ENCODE results near the gene CSNK2A2. TPM values are rescaled to one million over a fixed set of nuclear protein-coding genes. Genes with fewer than 3 reads are reported as not detected.

The CSNK2A2 gene
- total RNA-seq, 6 experiments from 2014 or later, result 57.7 to 66.8 (median 61.2) TPM

DNA sequence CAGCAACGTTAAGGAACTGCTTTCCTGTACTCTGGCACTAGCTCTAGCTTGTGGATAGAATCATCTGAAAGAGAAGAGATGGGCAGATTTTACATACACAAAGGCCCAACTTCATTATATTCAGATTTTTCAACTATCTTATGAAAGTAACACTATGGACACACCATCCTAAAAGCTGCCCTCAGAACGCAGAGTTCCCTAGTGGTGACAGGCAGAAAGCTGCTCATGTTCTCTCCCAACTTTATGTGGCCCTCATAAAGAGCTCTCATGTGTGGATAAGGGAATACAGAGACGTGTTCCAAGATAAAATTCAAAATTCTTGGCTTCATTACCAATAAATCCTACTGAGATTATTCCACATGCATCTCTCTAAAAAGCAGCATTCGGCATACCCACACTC lies 70.3 kb downstream of the CSNK2A2 start:
- Mint-ChIP-seq H3K4me1 (ENCODE audit: low read depth) (peaks cover 53% of the 10 kb centered on the region), H3K9me3 (peaks cover 6% of the 10 kb centered on the region; the same call in 1 of the 2 replicates), H3K27me3 (ENCODE audit: insufficient read depth) (peaks cover 2% of the 10 kb centered on the region; the same call in 1 of the 2 replicates), H3K4me3 (peak overlapping the region; percentile 95), H3K36me3 (ENCODE audit: low read depth) (peaks cover 6% of the 10 kb centered on the region; the same call in 1 of the 2 replicates), H3K27ac (peak overlapping the region; percentile 98)
- peak; percentile 30 for DNase-seq
- TF ChIP-seq, protein P1, sequence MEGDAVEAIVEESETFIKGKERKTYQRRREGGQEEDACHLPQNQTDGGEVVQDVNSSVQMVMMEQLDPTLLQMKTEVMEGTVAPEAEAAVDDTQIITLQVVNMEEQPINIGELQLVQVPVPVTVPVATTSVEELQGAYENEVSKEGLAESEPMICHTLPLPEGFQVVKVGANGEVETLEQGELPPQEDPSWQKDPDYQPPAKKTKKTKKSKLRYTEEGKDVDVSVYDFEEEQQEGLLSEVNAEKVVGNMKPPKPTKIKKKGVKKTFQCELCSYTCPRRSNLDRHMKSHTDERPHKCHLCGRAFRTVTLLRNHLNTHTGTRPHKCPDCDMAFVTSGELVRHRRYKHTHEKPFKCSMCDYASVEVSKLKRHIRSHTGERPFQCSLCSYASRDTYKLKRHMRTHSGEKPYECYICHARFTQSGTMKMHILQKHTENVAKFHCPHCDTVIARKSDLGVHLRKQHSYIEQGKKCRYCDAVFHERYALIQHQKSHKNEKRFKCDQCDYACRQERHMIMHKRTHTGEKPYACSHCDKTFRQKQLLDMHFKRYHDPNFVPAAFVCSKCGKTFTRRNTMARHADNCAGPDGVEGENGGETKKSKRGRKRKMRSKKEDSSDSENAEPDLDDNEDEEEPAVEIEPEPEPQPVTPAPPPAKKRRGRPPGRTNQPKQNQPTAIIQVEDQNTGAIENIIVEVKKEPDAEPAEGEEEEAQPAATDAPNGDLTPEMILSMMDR (IDR thresholded peaks at IDR 0.05), result no peak; the same call in none of the 2 replicates

DNA sequence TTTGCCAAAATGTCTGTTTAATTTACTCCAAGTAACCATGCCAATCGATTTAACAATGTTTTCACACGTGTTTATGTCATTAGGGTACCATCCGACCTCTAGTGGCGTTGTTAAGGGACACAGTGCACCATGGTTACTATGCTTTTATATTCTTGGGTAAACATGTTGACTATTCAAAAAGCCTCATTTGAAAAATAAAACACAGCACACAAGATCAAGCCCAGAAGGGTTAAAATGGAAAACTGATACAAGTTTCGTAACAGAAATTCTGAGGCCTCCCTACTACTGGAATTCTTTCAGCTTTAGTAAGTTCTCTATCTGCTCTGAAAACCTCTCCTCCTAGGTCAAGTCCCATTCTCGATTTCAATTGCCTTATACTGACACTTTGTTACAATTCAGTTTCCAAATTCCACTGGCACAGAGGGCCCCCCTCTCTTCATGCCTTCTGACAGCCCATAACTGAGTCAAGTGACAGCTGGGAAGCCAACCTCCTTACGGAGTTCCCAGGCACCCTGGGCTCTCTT lies 70.8 kb downstream of the CSNK2A2 start:
- peaks cover 55% of the 10 kb centered on the region for H3K4me1 Mint-ChIP-seq (ENCODE audit: low read depth)
- H3K9me3 Mint-ChIP-seq, result peaks cover 6% of the 10 kb centered on the region; the same call in 1 of the 2 replicates
- DNase-seq, result peak; percentile 83
- peaks cover 6% of the 10 kb centered on the region; the same call in 1 of the 2 replicates for H3K36me3 Mint-ChIP-seq (ENCODE audit: low read depth)
- peak overlapping the region; percentile 98 for H3K27ac Mint-ChIP-seq
- peak overlapping the region; percentile 95 for H3K4me3 Mint-ChIP-seq
- H3K27me3 Mint-ChIP-seq (ENCODE audit: insufficient read depth), result peaks cover 2% of the 10 kb centered on the region; the same call in 1 of the 2 replicates
- TF ChIP-seq, protein P1 (IDR thresholded peaks at IDR 0.05), result peak; percentile 65

DNA sequence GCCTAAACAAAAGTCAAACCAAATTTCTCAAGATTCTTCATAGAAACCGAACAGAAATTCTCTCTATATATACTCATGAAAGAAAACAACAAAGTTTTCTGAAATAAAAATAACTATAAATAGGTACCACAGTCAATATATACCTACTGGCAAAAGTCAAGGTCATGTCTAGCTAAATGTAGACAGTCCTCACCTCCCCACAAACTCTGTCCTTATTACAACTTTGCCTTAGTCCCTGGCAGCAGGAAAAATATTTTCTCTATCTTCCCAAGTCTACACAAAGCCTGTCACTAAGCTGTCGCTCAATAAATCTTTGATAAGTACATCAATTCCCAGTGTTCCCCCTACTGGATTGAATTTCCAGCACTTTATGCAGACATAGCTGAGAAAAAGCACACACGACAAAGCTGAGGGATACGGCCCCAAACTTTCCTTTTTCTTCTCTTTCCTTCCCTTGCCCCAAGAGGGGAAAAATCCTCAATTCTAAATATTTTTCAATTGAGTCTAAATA lies 71.4 kb downstream of the CSNK2A2 start:
- Mint-ChIP-seq H3K9me3 (peaks cover 6% of the 10 kb centered on the region; the same call in 1 of the 2 replicates), H3K4me3 (peak overlapping the region; percentile 95), H3K36me3 (ENCODE audit: low read depth) (peaks cover 6% of the 10 kb centered on the region; the same call in 1 of the 2 replicates), H3K27me3 (ENCODE audit: insufficient read depth) (no peaks in the 10 kb centered on the region; the same call in 1 of the 2 replicates), H3K4me1 (ENCODE audit: low read depth) (peaks cover 61% of the 10 kb centered on the region), H3K27ac (peak overlapping the region; percentile 98)
- TF ChIP-seq, protein P1 (IDR thresholded peaks at IDR 0.05), result no peak
- DNase-seq, result no peak

DNA sequence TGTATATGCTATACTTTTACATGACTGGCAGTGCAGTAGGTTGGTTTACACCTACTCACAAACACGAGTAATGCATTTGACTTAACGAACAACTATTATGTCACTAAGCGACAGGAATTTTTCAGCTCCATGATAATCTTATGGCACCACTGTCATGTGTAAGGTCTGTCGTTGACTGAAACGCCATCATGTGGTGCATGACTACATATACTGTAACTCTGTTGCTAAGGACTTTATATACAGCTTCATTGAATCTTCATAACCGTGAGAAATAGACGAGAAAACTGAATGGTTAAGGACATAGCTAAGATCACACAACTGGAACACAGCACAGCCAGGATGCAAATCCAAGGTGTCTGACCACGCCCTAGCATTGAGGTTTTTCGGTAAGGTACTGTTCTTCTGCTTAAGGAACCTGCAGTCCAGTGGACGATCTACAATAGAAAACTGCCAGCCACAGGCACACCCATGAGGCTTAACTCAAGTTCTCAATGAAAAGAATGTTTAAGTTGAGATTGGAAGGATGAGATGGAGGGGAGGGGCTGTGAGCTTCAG lies 72.0 kb downstream of the CSNK2A2 start:
- no peak for DNase-seq
- no peaks in the 10 kb centered on the region; the same call in 1 of the 2 replicates for H3K27me3 Mint-ChIP-seq (ENCODE audit: insufficient read depth)
- H3K9me3 Mint-ChIP-seq, result peaks cover 6% of the 10 kb centered on the region; the same call in 1 of the 2 replicates
- H3K36me3 Mint-ChIP-seq (ENCODE audit: low read depth), result peaks cover 6% of the 10 kb centered on the region; the same call in 1 of the 2 replicates
- peaks cover 67% of the 10 kb centered on the region for H3K4me1 Mint-ChIP-seq (ENCODE audit: low read depth)
- peak overlapping the region; percentile 95 for H3K4me3 Mint-ChIP-seq
- peak overlapping the region; percentile 98 for H3K27ac Mint-ChIP-seq
- TF ChIP-seq, protein P1 (IDR thresholded peaks at IDR 0.05), result no peak

DNA sequence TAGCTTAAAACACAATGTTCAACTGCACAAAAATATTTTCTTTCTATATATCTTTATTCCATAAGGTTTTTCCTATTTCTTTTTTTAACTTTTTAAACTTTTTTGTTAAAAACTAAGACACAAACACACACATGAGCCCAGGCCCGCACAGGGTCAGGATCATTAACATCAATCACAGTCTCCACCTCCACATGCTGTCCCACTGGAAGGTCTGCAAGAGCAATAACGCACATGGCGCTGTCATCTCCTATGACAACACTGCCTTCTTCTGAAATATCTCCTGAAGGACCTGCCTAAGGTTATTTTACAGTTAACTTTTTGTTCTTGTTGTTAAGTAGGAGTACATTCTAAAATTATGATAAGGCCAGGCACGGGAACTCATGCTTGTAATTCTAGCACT lies 72.9 kb downstream of the CSNK2A2 start:
- TF ChIP-seq, protein P1 (IDR thresholded peaks at IDR 0.05), result no peak
- H3K27ac Mint-ChIP-seq, result peak overlapping the region; percentile 21; the same call in 1 of the 2 replicates
- DNase-seq, result no peak
- peaks cover 75% of the 10 kb centered on the region for H3K4me1 Mint-ChIP-seq (ENCODE audit: low read depth)
- peaks cover 6% of the 10 kb centered on the region; the same call in 1 of the 2 replicates for H3K36me3 Mint-ChIP-seq (ENCODE audit: low read depth)
- H3K9me3 Mint-ChIP-seq, result peaks cover 6% of the 10 kb centered on the region; the same call in 1 of the 2 replicates
- no peak overlapping the region for H3K4me3 Mint-ChIP-seq
- H3K27me3 Mint-ChIP-seq (ENCODE audit: insufficient read depth), result no peaks in the 10 kb centered on the region; the same call in 1 of the 2 replicates

All from HFFc6 (cell line).